HepG2 (cell line): Measurements from ENCODE around the gene EMILIN1. TPM values are rescaled to one million over a fixed set of nuclear protein-coding genes. Genes with fewer than 3 reads are reported as not detected.

ENCODE experiments used
- ARNT ChIP-seq: fragments of 450-650 bp; IDR thresholded peaks from 2 replicates; pipeline ENCODE4 v1.6.1; 2017
- HDAC2 ChIP-seq: sonication (generic); formaldehyde crosslinking; IDR thresholded peaks from 2 replicates; pipeline ENCODE4 v1.4.0; 2020; ENCODE audit warnings: missing genetic modification reagents
- HOMEZ ChIP-seq: IDR thresholded peaks from 2 replicates; pipeline ENCODE4 v1.6.1; 2016; ENCODE audit warnings: low read depth
- MXD1 ChIP-seq: sonication (generic); formaldehyde crosslinking; IDR thresholded peaks from 2 replicates; pipeline ENCODE4 v1.4.0; 2020; ENCODE audit warnings: mild to moderate bottlenecking, missing genetic modification reagents
- NFAT5 ChIP-seq: sonication (generic); formaldehyde crosslinking; IDR thresholded peaks from 2 replicates; pipeline ENCODE4 v1.4.0; 2020; ENCODE audit warnings: missing genetic modification reagents
- SNAPC4 ChIP-seq: sonication (generic); formaldehyde crosslinking; IDR thresholded peaks from 2 replicates; pipeline ENCODE4 v1.4.0; 2020; ENCODE audit warnings: mild to moderate bottlenecking, missing genetic modification reagents
- SSRP1 ChIP-seq: IDR thresholded peaks from 2 replicates; pipeline ENCODE4 v1.6.1; 2016; ENCODE audit warnings: control low read depth
- ZNF460 ChIP-seq: sonication (generic); formaldehyde crosslinking; IDR thresholded peaks from 2 replicates; pipeline ENCODE4 v1.5.1; 2020; ENCODE audit warnings: missing genetic modification reagents, mild to moderate bottlenecking, borderline replicate concordance
- ZNF678 ChIP-seq: sonication (generic); formaldehyde crosslinking; IDR thresholded peaks from 2 replicates; pipeline ENCODE4 v1.4.0; 2020; ENCODE audit warnings: mild to moderate bottlenecking, missing genetic modification reagents
- ZNF713 ChIP-seq: sonication (generic); formaldehyde crosslinking; IDR thresholded peaks from 2 replicates; pipeline ENCODE4 v1.4.0; 2020; ENCODE audit warnings: mild to moderate bottlenecking, missing genetic modification reagents
- ZNF766 ChIP-seq: sonication (generic); formaldehyde crosslinking; IDR thresholded peaks from 2 replicates; pipeline ENCODE4 v1.5.0; 2020; ENCODE audit warnings: missing genetic modification reagents, borderline replicate concordance
- polyA plus RNA-seq, 8 experiments: library from polyadenylated mRNA; depleted of rRNA in 3 of 8; stranded (reverse) in 7 of 8; unstranded in 1 of 8; fragments of >200 nt; fragmentation: Illumina TruSeq in 4 of 8; extraction: Trizol in 4 of 8; gene quantifications; 2 replicates each; pipeline versions ENCODE4 v1.2.1 to v1.2.3, GENCODE V29; 2011 to 2016; ENCODE audit warnings: low read depth in 4 of 8, missing spikeins in 1 of 8, mixed read lengths in 1 of 8; ENCODE audit not compliant: insufficient read depth in 1 of 8
- total RNA-seq, 5 experiments: library from RNA; depleted of rRNA; stranded (reverse); fragments of >200 nt; fragmentation: Illumina TruSeq; extraction: Trizol; gene quantifications; 2 replicates each; pipeline ENCODE4 v1.2.3, GENCODE V29; 2016; ENCODE audit warnings: low read depth in 1 of 5
- TF ChIP-seq, protein P1 (sequence below): sonication (generic); formaldehyde crosslinking; IDR thresholded peaks from 2 replicates; pipeline ENCODE4 v1.4.0; 2020; ENCODE audit warnings: missing genetic modification reagents

Gene EMILIN1
- total and polyA plus RNA-seq, 2 of the 13 experiments (the other 11 are each of a cell fraction or from before 2014, with no cell fraction given) = 8.1 to 9.7 TPM

GRCh38 chr2:27071990-27072830 lies 6.2 kb upstream of the EMILIN1 start (continued):
- TF ChIP-seq, protein P1, sequence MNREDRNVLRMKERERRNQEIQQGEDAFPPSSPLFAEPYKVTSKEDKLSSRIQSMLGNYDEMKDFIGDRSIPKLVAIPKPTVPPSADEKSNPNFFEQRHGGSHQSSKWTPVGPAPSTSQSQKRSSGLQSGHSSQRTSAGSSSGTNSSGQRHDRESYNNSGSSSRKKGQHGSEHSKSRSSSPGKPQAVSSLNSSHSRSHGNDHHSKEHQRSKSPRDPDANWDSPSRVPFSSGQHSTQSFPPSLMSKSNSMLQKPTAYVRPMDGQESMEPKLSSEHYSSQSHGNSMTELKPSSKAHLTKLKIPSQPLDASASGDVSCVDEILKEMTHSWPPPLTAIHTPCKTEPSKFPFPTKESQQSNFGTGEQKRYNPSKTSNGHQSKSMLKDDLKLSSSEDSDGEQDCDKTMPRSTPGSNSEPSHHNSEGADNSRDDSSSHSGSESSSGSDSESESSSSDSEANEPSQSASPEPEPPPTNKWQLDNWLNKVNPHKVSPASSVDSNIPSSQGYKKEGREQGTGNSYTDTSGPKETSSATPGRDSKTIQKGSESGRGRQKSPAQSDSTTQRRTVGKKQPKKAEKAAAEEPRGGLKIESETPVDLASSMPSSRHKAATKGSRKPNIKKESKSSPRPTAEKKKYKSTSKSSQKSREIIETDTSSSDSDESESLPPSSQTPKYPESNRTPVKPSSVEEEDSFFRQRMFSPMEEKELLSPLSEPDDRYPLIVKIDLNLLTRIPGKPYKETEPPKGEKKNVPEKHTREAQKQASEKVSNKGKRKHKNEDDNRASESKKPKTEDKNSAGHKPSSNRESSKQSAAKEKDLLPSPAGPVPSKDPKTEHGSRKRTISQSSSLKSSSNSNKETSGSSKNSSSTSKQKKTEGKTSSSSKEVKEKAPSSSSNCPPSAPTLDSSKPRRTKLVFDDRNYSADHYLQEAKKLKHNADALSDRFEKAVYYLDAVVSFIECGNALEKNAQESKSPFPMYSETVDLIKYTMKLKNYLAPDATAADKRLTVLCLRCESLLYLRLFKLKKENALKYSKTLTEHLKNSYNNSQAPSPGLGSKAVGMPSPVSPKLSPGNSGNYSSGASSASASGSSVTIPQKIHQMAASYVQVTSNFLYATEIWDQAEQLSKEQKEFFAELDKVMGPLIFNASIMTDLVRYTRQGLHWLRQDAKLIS (CRISPR knock-in tag) = no peak
- TF ChIP-seq SSRP1 (no peak), ZNF678 (CRISPR knock-in tag) (no peak), ZNF460 (CRISPR knock-in tag) (no peak), HOMEZ (CRISPR knock-in tag) (no peak), MXD1 (CRISPR knock-in tag) (0 out of 2 replicates have a peak, but pooled peaks have one; percentile 7), HDAC2 (CRISPR knock-in tag) (no peak), ZNF766 (CRISPR knock-in tag) (0 out of 2 replicates have a peak, but pooled peaks have one; percentile 15), ZNF713 (CRISPR knock-in tag) (no peak), ARNT (no peak), NFAT5 (CRISPR knock-in tag) (no peak; the same call in 1 of the 2 replicates), SNAPC4 (CRISPR knock-in tag) (no peak)
